HPDE6-E6E7 (cell line): ENCODE measurements around the gene INHBE.
"Not testable (repeated sequence)": the region's sequence is repeated elsewhere in the genome, so short reads cannot be mapped to it uniquely, and the experiment has no call there.

Experiments used
- DNase-seq: peaks from one replicate; pipeline ENCODE4 v3.0.0; 2011; ENCODE audit warnings: missing footprints; ENCODE audit errors: extremely low spot score

Gene INHBE

DNA sequence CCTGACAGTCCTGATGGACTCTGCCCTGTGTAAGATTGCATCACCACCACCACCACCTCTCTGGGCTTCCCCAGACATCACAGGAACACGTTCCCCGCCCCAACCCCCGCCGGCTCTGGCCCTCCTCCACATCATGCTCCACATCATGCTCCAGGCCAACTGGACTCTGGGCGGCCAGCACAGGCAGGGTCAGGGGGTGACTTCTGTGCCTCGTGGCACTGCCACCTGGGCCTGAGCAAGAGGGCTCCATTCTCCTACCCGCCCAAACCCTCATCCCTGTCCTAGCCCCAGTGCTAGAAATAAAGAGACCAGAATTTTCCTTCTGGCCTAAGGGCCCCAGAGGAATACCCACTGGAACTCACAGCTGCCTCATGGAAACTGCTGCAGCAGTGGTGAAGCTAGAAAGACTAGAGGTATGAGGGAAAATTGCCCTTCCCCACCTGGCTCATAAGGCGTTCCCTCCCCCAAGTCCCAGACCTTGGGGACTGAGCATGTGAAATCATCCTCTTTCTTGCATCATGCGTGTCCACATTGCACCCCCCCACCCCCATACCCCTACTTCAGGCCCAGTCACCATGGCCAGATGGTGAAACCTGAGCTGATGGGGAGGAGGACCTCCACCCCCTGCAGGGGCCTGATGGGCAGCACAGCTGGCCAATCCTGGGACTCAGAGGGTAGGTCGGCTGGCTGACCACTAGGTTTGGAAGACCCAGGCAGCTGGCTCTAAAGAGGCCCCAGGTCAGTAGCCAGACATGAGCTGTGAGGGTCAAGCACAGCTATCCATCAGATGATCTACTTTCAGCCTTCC is at the start of gene INHBE:
TSS of gene INHBE (plus strand) at position 742 of the 808 bp plus-strand sequence. CDS start 230 bp downstream, outside the sequence.
- no peak for DNase-seq

DNA sequence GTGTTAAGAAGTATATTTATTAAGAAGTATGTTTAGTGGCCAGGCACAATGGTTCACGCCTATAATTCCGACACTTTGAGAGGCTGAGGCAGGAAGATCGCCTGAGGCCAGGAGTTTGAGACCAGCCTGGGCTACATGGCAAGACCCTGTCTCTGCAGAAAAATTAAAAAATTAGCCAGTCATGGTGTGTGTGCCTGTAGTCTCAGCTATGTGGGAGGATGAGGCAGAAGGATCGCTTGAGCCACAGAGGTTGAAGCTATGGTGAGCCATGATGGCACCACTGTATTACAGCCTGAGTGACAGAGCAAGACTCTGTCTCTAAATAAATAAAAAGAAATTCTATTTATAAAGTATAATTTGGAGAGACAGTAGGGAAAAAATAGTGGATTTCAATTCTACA is 44.6 kb upstream of the INHBE start:
- no peak for DNase-seq

DNA sequence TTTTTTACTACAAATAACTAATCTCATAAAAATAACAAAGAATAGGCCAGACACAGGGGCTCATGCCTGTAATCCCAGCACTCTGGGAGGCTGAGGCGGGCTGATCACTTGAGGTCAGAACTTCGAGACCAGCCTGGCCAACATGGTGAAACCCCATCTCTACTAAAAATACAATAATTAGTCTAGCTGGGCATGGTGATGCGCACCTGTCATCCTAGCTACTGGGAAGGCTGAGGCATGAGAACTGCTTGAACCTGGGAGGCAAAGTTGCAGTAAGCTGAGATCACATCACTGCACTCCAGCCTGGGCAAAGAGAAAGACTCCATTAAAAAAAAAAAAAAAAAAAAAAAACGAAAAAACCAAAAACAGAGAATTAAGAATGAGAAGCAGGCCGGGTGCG is 40.9 kb upstream of the INHBE start:
- DNase-seq, result not testable (repeated sequence)

- DNase-seq, result no peak
These were observed 40.0 kb upstream of the INHBE start for GRCh38 chr12:57415088-57415487.

GRCh38 chr12:57416039-57416996 is 38.8 kb upstream of the INHBE start:
- no peak for DNase-seq

GRCh38 chr12:57418255-57418654 is 36.9 kb upstream of the INHBE start:
- no peak for DNase-seq

- DNase-seq, result no peak
These were observed 35.6 kb upstream of the INHBE start for GRCh38 chr12:57419495-57419894.

GRCh38 chr12:57420482-57420881 is 34.6 kb upstream of the INHBE start:
- no peak for DNase-seq

- DNase-seq, result not testable (repeated sequence)
These were observed 28.2 kb upstream of the INHBE start for GRCh38 chr12:57426948-57427347.

- DNase-seq, result no peak
These were observed 26.1 kb upstream of the INHBE start for GRCh38 chr12:57428965-57429364.

DNA sequence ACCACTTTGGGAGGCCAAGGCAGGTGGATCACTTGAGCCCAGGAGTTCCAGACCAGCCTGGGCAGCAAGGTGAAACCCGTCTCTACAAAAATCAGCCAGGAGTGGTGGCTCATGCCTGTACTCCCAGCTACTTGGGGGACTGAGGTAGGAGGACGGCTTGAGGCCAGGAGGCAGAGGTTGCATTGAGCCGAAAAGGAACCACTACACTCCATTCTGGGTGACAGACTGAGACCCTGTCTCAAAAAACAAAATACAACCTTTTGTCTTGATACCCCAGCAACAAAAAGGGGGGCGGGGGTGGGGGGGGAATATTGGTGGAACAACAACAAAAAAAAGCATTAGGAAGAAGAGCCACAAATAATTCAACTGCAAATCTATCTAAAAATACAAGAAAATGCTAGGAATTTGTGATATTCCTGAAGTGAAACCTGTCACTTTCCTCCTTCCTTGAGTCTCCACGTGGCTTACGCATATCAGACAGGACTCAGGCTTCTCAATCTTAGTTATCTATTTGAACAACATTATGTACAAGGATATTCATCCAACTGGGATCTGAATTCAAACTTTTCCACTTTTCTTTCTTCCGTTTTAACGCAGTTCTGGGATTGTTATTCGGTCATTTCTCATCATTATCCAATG is 25.5 kb upstream of the INHBE start:
- no peak for DNase-seq

DNA sequence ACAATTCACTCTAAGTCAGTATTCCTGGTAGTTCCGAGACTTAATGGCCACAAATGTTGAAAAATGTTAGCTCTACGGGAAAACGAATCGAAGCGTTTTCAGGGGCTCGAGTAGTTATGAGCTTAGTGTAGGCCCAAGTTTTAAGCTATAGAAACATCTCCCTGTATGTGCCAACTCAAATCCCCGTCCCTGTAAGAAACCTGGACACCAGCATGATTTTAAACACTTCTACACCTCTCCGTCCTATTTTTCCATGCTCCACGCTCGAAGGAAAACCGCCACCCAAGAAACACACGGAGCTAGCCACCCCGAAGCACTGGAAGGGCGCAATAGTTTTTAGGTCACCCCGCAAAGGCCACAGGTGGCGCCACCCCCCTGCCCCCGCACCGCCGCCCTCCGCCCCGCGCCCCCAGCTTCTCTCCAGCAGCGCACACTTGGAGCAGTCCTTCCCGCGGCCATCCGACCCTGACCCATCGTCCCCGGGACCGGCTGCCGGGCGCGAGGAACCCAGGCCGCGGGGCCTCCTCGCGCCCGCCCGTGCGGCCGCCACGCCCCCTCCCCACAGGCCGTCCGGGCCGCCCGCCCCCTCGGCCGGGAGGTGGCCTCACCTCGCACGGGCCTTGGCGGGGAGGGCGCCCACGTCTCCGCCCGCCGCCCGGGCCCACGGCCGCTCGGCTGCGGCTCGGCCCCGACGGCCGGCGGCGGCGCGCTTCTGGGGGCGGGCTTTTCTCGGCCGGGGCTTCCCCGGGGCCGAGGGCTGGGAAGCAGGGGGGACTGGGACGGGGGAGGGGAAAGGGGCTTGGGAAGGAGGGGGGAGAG is 24.8 kb upstream of the INHBE start:
- no peak for DNase-seq

DNA sequence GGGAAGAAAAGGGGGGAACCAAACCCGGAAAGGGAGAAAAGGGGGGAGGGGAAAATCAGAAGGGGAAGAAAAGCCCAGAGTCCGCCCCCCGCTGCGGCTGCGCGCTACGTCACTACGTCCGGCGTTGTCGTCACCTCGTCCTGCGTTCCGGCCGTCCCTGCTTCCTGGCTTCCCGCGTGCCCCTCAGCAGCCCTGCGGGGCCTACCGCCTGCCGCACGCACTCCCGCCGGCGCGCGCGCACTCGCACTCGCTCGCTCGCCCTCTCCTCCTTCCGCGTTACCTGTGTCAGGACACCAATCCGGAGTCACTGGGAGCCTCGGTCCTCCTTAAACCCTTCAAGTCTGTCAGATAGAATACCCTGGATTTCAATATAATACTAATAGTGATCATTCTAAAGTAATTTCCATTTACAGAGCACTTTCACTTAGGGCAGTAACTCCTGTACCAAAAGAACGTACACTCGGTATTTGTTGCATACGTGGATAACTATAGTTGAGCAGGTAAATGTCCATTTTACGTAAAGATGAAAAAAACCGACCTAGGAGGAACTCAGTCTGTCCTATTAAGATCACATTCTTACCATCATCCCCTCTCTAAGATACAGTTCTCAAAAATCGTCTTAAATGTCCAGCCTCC is 24.1 kb upstream of the INHBE start, which contains the start of gene R3HDM2:
TSS of gene R3HDM2 (minus strand) at position 113 of the 636 bp plus-strand sequence. CDS start 120,615 bp downstream, outside the sequence.
- peak; percentile 97 for DNase-seq

DNA sequence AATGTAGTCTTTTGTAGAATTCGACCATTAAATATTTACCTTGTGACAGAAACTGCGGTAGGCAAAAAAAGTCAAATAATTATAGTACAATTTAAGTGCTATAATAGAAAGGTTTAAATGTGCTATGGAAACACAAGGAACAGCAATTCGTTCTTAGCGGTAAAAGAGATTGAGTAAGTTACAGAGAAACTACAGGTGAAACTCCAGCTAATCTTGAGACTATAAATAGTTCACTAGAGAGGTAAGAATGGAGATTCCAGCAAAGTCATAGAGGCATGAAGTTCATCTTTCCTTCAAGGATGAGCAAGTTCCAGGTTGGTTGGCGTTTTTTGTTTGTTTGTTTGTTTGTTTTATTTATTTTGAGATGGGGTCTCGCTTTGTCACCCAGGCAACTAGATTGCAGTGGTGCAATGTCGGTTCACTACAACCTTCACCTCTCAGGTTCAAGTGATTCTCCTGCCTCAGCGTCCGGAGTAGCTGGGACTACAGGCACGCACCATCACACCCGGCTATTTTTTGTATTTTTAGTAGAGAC is 23.4 kb upstream of the INHBE start:
- DNase-seq, result no peak

DNA sequence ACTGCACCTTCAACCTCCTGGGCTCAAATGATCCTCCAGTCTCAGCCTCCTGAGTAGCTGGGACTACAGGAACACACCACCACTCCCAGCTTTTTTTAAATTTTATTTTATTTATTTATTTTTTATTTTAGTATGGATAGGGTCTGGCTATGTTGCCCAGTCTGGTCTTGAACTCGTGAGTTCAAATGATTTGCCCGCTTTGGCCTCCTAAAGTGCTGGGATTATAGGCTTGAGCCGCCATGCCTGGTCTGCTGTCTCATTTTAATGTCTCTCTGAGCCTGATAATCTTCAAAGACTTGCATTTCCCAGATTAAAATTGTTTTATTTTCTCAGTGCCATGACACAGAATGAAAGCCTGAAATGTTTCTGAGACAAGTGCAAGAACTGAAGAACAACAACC is 21.7 kb upstream of the INHBE start:
- DNase-seq, result no peak

DNA sequence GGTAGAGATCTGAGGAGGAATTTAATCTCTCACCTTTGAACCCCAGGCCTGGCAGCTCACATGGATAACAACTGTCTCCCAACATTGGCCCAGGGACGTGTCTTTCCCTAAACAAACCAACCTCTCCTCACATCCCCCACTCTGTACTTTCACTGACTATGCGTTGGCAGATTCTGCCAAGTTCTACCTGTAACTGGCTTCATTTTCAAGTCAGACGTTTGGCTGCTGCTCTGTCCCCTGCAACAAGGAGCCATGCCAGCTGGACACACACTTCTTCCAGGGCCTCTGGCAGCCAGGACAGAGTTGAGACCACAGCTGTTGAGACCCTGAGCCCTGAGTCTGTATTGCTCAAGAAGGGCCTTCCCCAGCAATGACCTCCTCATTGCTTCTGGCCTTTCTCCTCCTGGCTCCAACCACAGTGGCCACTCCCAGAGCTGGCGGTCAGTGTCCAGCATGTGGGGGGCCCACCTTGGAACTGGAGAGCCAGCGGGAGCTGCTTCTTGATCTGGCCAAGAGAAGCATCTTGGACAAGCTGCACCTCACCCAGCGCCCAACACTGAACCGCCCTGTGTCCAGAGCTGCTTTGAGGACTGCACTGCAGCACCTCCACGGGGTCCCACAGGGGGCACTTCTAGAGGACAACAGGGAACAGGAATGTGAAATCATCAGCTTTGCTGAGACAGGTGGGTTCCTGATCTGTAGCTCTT is 20.4 kb upstream of the INHBE start, which contains the start of gene INHBC:
TSS of gene INHBC (plus strand) at position 268 of the 707 bp plus-strand sequence. CDS start at position 371, 103 bp downstream.
- DNase-seq, result no peak

DNA sequence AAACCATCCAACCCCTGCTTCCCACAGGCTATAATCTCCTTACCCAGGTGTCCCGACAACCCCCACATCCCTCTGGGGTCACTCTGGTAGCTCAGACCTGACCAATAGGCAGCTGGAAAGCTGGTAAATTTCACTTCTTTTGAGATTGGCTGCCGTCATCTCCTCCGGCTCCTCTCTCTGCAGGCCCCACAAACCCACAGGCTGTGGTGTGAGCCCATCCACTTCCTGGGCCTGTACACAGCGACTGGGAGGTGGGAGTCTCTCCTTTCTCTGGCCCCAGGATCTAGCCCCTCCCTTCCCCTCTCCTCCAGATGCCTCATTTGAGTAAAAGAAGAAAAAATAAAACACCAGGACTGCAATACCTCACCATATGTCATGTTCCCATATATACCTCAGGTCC is 19.8 kb upstream of the INHBE start:
- no peak for DNase-seq

- DNase-seq, result no peak
These were observed 16.7 kb upstream of the INHBE start for GRCh38 chr12:57438400-57438799.

DNA sequence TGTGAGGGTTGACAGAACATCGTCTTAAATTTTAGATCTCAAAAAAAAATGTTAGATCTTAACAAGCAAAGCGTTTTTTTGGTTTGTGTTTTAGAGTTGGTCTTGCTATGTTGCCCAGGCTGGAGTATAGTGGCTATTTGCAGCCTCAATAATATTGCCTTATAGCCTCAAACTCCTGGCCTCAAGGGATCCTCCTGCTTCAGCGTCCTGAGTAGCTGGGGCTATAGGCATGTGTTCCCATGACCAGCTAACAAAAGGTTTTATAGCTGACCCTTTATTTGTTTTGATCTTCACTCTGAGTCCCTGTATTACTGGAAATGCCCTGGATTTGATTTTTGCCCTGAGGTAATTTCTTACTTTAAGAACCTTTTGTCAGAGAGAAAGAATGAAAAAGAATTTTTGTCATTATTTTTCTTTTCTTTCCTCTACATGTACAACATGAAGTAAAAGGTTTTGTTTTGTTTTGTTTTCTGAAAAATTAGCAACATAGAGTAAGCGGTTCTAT is 15.3 kb upstream of the INHBE start:
- no peak for DNase-seq
